PC-3 (cell line): ENCODE measurements around the gene IL1RAPL1. TPM values are rescaled to one million over a fixed set of nuclear protein-coding genes. Genes with fewer than 3 reads are reported as not detected.

Source experiments
- ATAC-seq: fragments of 200-7000 bp; cut with Tn5 transposase; 2 replicates; pipeline ENCODE4 v1.9.1; 2020; ENCODE audit warnings: mild to moderate bottlenecking, moderate library complexity
- BruUV-seq: library from RNA; stranded (reverse); fragments of 400-500 nt; replicated peaks from 2 replicates; lab custom pipeline; 2021; lab: Mats Ljungman, UMichigan
- CTCF ChIA-PET: fragments of 300-600 bp; sonication (Branson Sonifier 250); formaldehyde crosslinking; loops from one replicate; lab custom pipeline; 2022; ENCODE audit warnings: antibody characterized with exemption; lab: Charles Lee
- POLR2A ChIA-PET: fragments of 300-600 bp; sonication (Branson Sonifier 250); formaldehyde crosslinking; loops from one replicate; lab custom pipeline; 2022; ENCODE audit warnings: antibody characterized with exemption; ENCODE audit not compliant: unreplicated experiment; lab: Charles Lee
- DNase-seq: peaks from one replicate; pipeline ENCODE4 v3.0.0-alpha.2; 2015
- H2AFZ ChIP-seq: fragments of 300-600 bp; sonication (generic); 2 replicates; pipeline ENCODE4 v1.6.0; 2016; ENCODE audit warnings: antibody characterized with exemption, low read length
- H3F3A ChIP-seq: fragments of 300-600 bp; sonication (generic); one replicate; pipeline ENCODE4 v1.6.0; 2017; ENCODE audit warnings: antibody characterized with exemption, low read length, control low read depth, mild to moderate bottlenecking; ENCODE audit not compliant: unreplicated experiment
- H3K27ac ChIP-seq: fragments of 300-600 bp; sonication (generic); 2 replicates; pipeline ENCODE4 v1.5.1; 2016; ENCODE audit warnings: mild to moderate bottlenecking, low read length
- H3K27me3 ChIP-seq: fragments of 300-600 bp; sonication (generic); 2 replicates; pipeline ENCODE4 v1.6.1; 2016; ENCODE audit warnings: low read length, mixed read lengths
- H3K36me3 ChIP-seq: fragments of 300-600 bp; sonication (generic); 2 replicates; pipeline ENCODE4 v1.6.1; 2016; ENCODE audit warnings: low read depth, mixed run types, low read length, mixed read lengths
- H3K4me1 ChIP-seq: fragments of 300-600 bp; sonication (generic); 2 replicates; pipeline ENCODE4 v1.5.1; 2016; ENCODE audit warnings: low read length; ENCODE audit not compliant: insufficient read depth
- H3K4me2 ChIP-seq: fragments of 300-600 bp; sonication (generic); 2 replicates; pipeline ENCODE4 v1.6.0; 2016; ENCODE audit warnings: low read length
- H3K4me3 ChIP-seq: fragments of 300-600 bp; sonication (generic); 2 replicates; pipeline ENCODE4 v1.5.1; 2016; ENCODE audit warnings: mild to moderate bottlenecking, low read length, mixed read lengths
- H3K79me2 ChIP-seq: fragments of 300-600 bp; sonication (generic); 2 replicates; pipeline ENCODE4 v1.6.1; 2017; ENCODE audit warnings: low read length, mixed read lengths
- H3K9ac ChIP-seq: fragments of 300-600 bp; sonication (generic); 2 replicates; pipeline ENCODE4 v1.6.0; 2016; ENCODE audit warnings: mild to moderate bottlenecking, low read length
- H3K9me2 ChIP-seq: fragments of 300-600 bp; sonication (generic); replicated peaks from 2 replicates; pipeline ENCODE4 v1.6.1; 2016; ENCODE audit warnings: mixed run types, low read length, mixed read lengths
- H3K9me3 ChIP-seq: fragments of 300-600 bp; sonication (generic); 2 replicates; pipeline ENCODE4 v1.6.1; 2016; ENCODE audit warnings: low read length, mixed read lengths
- H4K20me1 ChIP-seq: fragments of 300-600 bp; sonication (generic); 2 replicates; pipeline ENCODE4 v1.6.1; 2016; ENCODE audit warnings: low read length, mixed read lengths
- EZH2 ChIP-seq: fragments of 300-600 bp; sonication (generic); IDR thresholded peaks from one replicate; pipeline ENCODE4 v1.6.1; 2017; ENCODE audit warnings: antibody characterized with exemption, mild to moderate bottlenecking, low read length; ENCODE audit not compliant: unreplicated experiment
- EZH2phosphoT487 ChIP-seq: fragments of 300-600 bp; sonication (generic); IDR thresholded peaks from 2 replicates; pipeline ENCODE4 v1.6.1; 2018; ENCODE audit warnings: mild to moderate bottlenecking, antibody characterized with exemption, low read length, borderline replicate concordance
- intact Hi-C: fragments of 100-400 bp; cut with micrococcal nuclease; formaldehyde crosslinking; loops from 2 replicates; pipeline ENCODE4 v1.9.0; 2023
- total RNA-seq: library from RNA; depleted of rRNA; stranded (reverse); fragments of >200 nt; gene quantifications from 2 replicates; pipeline ENCODE4 v1.2.3, GENCODE V29; 2014
- TF ChIP-seq, protein P1 (sequence below): fragments of 300-600 bp; sonication (generic); conservative IDR thresholded peaks from 2 replicates; pipeline ENCODE4 v1.5.1; 2017; ENCODE audit warnings: antibody characterized with exemption, low read depth, mild to moderate bottlenecking, low read length

The IL1RAPL1 gene
- total RNA-seq, 1 experiment from 2014 or later = 0.44 TPM

DNA sequence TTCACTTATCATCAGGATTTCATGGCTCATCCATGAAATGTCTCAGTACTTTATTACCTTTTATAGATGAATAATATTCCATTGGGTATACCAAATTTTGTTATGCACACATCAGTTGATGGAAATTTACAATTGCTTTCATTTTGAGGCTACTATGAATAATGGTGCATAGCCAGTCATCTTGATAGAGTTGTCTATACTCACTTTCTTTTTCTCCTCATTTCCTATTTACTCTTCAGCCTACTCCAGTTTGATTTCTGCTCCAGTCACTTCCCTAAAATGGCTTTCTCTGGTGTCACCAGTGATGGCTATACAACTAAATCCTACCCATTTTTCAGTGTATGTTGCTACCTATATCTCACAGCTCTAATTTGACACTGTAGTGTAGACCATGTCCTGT is 884.6 kb downstream of the IL1RAPL1 start:
- CTCF ChIA-PET = no interaction called here
- no peaks in the 10 kb centered on the region for H3K36me3 ChIP-seq
- no peak for ATAC-seq

DNA sequence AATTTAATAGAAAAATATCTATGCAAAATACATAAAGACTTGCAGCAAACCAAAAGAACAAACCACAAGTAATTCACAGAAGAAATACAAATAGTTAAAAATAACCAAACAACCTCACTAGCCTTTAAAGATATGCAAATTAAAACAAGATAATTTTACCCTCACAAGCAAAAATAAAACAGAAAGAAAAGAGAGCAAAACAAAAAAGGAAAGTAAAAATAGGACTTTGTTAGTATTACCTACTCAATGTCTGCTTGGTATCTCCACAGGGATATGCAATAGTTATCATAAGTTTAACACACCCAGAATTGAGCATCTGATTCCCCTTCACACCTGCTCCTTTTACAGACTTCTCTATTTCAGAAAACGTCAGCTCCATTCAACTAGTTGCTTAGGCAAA is 890.6 kb downstream of the IL1RAPL1 start:
- H2AFZ ChIP-seq = peak overlapping the region; percentile 84; the same call in 1 of the 2 replicates
- H3F3A ChIP-seq = no peaks in the 10 kb centered on the region
- H3K36me3 ChIP-seq = no peaks in the 10 kb centered on the region
- DNase-seq = no peak
- no peaks in the 10 kb centered on the region for H3K9me2 ChIP-seq
- no peaks in the 10 kb centered on the region for H3K79me2 ChIP-seq
- H3K4me3 ChIP-seq = no peak overlapping the region
- no peak overlapping the region for H3K4me2 ChIP-seq
- POLR2A ChIA-PET = no interaction called here
- no peaks in the 10 kb centered on the region for H3K27me3 ChIP-seq
- TF ChIP-seq EZH2 (no peak), EZH2phosphoT487 (no peak)
- TF ChIP-seq, protein P1, sequence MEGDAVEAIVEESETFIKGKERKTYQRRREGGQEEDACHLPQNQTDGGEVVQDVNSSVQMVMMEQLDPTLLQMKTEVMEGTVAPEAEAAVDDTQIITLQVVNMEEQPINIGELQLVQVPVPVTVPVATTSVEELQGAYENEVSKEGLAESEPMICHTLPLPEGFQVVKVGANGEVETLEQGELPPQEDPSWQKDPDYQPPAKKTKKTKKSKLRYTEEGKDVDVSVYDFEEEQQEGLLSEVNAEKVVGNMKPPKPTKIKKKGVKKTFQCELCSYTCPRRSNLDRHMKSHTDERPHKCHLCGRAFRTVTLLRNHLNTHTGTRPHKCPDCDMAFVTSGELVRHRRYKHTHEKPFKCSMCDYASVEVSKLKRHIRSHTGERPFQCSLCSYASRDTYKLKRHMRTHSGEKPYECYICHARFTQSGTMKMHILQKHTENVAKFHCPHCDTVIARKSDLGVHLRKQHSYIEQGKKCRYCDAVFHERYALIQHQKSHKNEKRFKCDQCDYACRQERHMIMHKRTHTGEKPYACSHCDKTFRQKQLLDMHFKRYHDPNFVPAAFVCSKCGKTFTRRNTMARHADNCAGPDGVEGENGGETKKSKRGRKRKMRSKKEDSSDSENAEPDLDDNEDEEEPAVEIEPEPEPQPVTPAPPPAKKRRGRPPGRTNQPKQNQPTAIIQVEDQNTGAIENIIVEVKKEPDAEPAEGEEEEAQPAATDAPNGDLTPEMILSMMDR = no peak
- H3K9ac ChIP-seq = no peak overlapping the region
- no peak for ATAC-seq
- no peaks in the 10 kb centered on the region for H3K4me1 ChIP-seq
- no peaks in the 10 kb centered on the region for H4K20me1 ChIP-seq
- CTCF ChIA-PET = no interaction called here
- no peaks in the 10 kb centered on the region for H3K9me3 ChIP-seq
- no peak overlapping the region for H3K27ac ChIP-seq
- no TSS peak for BruUV-seq
- intact Hi-C loops = no loop called here

More for the DNA sequence above, 884.6 kb downstream of the IL1RAPL1 start:
- TF ChIP-seq, protein P1 = no peak
- TF ChIP-seq EZH2phosphoT487 = no peak
- TF ChIP-seq EZH2 = no peak
- H3K79me2 ChIP-seq = no peaks in the 10 kb centered on the region
- no peaks in the 10 kb centered on the region for H3F3A ChIP-seq
- no peak overlapping the region for H2AFZ ChIP-seq
- H3K27me3 ChIP-seq = no peaks in the 10 kb centered on the region
- no peak overlapping the region for H3K9ac ChIP-seq
- no TSS peak for BruUV-seq
- intact Hi-C loops = no loop called here
- DNase-seq = no peak
- POLR2A ChIA-PET = no interaction called here
- H3K4me1 ChIP-seq = no peaks in the 10 kb centered on the region
- H3K9me2 ChIP-seq = no peaks in the 10 kb centered on the region
- H4K20me1 ChIP-seq = no peaks in the 10 kb centered on the region
- no peak overlapping the region for H3K27ac ChIP-seq
- no peak overlapping the region for H3K4me3 ChIP-seq
- no peaks in the 10 kb centered on the region for H3K9me3 ChIP-seq
- H3K4me2 ChIP-seq = no peak overlapping the region

DNA sequence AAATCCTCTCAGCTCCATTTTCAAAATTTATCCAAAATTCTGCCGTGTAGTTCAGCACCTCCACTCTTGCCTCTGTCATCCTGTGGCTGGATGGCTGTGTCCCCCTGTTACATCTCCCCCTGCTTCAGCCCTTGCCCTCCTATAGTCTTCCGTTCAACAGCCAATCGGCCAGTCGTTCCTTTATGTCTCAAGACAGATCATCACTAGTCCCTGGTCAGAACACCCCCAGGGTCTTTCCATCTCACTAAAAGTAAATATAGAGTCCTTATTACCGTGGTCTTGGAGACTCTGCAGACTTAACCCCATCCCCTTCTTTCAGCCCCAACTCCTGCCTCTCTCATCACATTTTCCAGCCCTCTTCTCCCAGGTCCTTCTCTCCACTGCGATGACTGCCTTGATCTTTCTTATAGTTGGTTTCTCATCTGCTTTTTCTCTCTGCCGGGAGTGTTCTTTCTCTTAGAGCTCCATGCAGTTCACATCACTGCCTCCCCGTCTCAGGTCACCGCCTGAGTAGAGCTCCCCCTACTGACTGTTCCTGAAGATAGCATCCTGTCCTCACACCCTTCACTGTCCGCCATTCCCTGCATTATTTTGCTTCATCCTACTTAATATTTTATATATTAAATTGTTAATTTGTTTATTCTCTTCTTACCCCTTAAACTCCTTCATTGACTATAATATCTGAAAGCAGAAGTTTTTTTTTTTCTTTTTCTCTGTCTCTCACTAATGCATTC is 891.3 kb downstream of the IL1RAPL1 start:
- TF ChIP-seq, protein P1 = peak; percentile 66
- TF ChIP-seq EZH2 = no peak
- TF ChIP-seq EZH2phosphoT487 = no peak
- Histone ChIP-seq H4K20me1 (no peaks in the 10 kb centered on the region), H3K4me1 (no peaks in the 10 kb centered on the region), H3K9me2 (no peaks in the 10 kb centered on the region), H3K9ac (no peak overlapping the region), H3K36me3 (no peaks in the 10 kb centered on the region), H3F3A (no peaks in the 10 kb centered on the region), H3K4me2 (peak overlapping the region; percentile 61), H3K27ac (no peak overlapping the region), H3K9me3 (no peaks in the 10 kb centered on the region), H3K79me2 (no peaks in the 10 kb centered on the region), H2AFZ (peak overlapping the region; percentile 84; the same call in 1 of the 2 replicates), H3K4me3 (no peak overlapping the region), H3K27me3 (no peaks in the 10 kb centered on the region)
- ChIA-PET POLR2A (no interaction called here), CTCF (interaction anchor here (0.7 kb wide), 2 partner anchors 235 to 481 kb away, joined by 3 read pairs; no protein-coding TSS in a partner anchor)
- DNase-seq (peak; percentile 51), ATAC-seq (peak; percentile 88)
- BruUV-seq = no TSS peak
- intact Hi-C loops = no loop called here
